Measurements from ENCODE around the gene DUSP14. TPM values are rescaled to one million over a fixed set of nuclear protein-coding genes. Genes with fewer than 3 reads are reported as not detected.
A peak's percentile ranks its signal among the peaks of the same experiment; 100 is the strongest.

Gene DUSP14
- total RNA-seq, 3 donors from 2014 or later (not counting 1 experiment from before 2014, with no cell fraction given): 5.0 to 9.1 (median 5.3) TPM

- ATAC-seq: no peak
- no peak overlapping the region for H3K27ac Mint-ChIP-seq
- H3K36me3 Mint-ChIP-seq: no peaks in the 10 kb centered on the region
Measured at GRCh38 chr17:37461668-37462067, 28.0 kb upstream of the DUSP14 start.

GRCh38 chr17:37462492-37462891, 27.2 kb upstream of the DUSP14 start:
- Histone ChIP-seq H3K4me3 (ENCODE audit: low read length) (no peak overlapping the region), H3K27me3 (ENCODE audit: control insufficient read depth, insufficient read depth, low read length) (no peaks in the 10 kb centered on the region), H3K27ac (ENCODE audit: low read length) (no peak overlapping the region), H3K9me3 (ENCODE audit: control insufficient read depth, insufficient read depth, low read length) (no peaks in the 10 kb centered on the region), H3K36me3 (ENCODE audit: control insufficient read depth, insufficient read depth, low read length) (peaks cover 25% of the 10 kb centered on the region), H3K4me1 (ENCODE audit: control insufficient read depth, insufficient read depth, low read length) (no peaks in the 10 kb centered on the region)
- H3K27ac Mint-ChIP-seq: no peak overlapping the region
- TF ChIP-seq CTCF (IDR thresholded peaks at IDR 0.05): no peak
- 96% methylated on average over 4 of the region's 5 CpGs for WGBS (ENCODE audit: insufficient coverage)
- no peak for DNase-seq
- no peak for ATAC-seq
- no peaks in the 10 kb centered on the region for H3K9me3 Mint-ChIP-seq
- no peak overlapping the region for H3K4me3 Mint-ChIP-seq
- H3K27me3 Mint-ChIP-seq (ENCODE audit: low read depth in 2 of 2): no peaks in the 10 kb centered on the region
- intact Hi-C loops (cut with micrococcal nuclease): no loop called here
- no peaks in the 10 kb centered on the region for H3K4me1 Mint-ChIP-seq
- no peaks in the 10 kb centered on the region for H3K36me3 Mint-ChIP-seq

More at GRCh38 chr17:37461668-37462067, 28.0 kb upstream of the DUSP14 start:
- Mint-ChIP-seq H3K4me3 (no peak overlapping the region), H3K27me3 (ENCODE audit: low read depth in 2 of 2) (no peaks in the 10 kb centered on the region), H3K9me3 (no peaks in the 10 kb centered on the region), H3K4me1 (no peaks in the 10 kb centered on the region)
- Histone ChIP-seq H3K27ac (ENCODE audit: low read length) (no peak overlapping the region), H3K36me3 (ENCODE audit: control insufficient read depth, insufficient read depth, low read length) (peaks cover 21% of the 10 kb centered on the region), H3K9me3 (ENCODE audit: control insufficient read depth, insufficient read depth, low read length) (no peaks in the 10 kb centered on the region), H3K4me1 (ENCODE audit: control insufficient read depth, insufficient read depth, low read length) (no peaks in the 10 kb centered on the region), H3K4me3 (ENCODE audit: low read length) (no peak overlapping the region), H3K27me3 (ENCODE audit: control insufficient read depth, insufficient read depth, low read length) (no peaks in the 10 kb centered on the region)
- intact Hi-C loops (cut with micrococcal nuclease): no loop called here
- DNase-seq: no peak
- TF ChIP-seq CTCF (IDR thresholded peaks at IDR 0.05): no peak
- WGBS (ENCODE audit: insufficient coverage): 88% methylated on average over 3 of the region's 3 CpGs

GRCh38 chr17:37463039-37463438, 26.7 kb upstream of the DUSP14 start:
- Mint-ChIP-seq H3K36me3 (no peaks in the 10 kb centered on the region), H3K27me3 (ENCODE audit: low read depth in 2 of 2) (no peaks in the 10 kb centered on the region), H3K27ac (no peak overlapping the region), H3K9me3 (no peaks in the 10 kb centered on the region), H3K4me3 (no peak overlapping the region), H3K4me1 (no peaks in the 10 kb centered on the region)
- peaks cover 25% of the 10 kb centered on the region for H3K36me3 ChIP-seq (ENCODE audit: control insufficient read depth, insufficient read depth, low read length)
- 92% methylated on average over 3 of the region's 3 CpGs for WGBS (ENCODE audit: insufficient coverage)
- H3K27me3 ChIP-seq (ENCODE audit: control insufficient read depth, insufficient read depth, low read length): no peaks in the 10 kb centered on the region
- H3K4me1 ChIP-seq (ENCODE audit: control insufficient read depth, insufficient read depth, low read length): no peaks in the 10 kb centered on the region
- intact Hi-C loops (cut with micrococcal nuclease): no loop called here
- H3K4me3 ChIP-seq (ENCODE audit: low read length): no peak overlapping the region
- TF ChIP-seq CTCF (IDR thresholded peaks at IDR 0.05): no peak
- H3K27ac ChIP-seq (ENCODE audit: low read length): no peak overlapping the region
- DNase-seq: no peak
- no peak for ATAC-seq
- no peaks in the 10 kb centered on the region for H3K9me3 ChIP-seq (ENCODE audit: control insufficient read depth, insufficient read depth, low read length)

- Mint-ChIP-seq H3K9me3 (no peaks in the 10 kb centered on the region), H3K4me3 (no peak overlapping the region), H3K27me3 (ENCODE audit: low read depth in 2 of 2) (no peaks in the 10 kb centered on the region), H3K36me3 (peaks cover 1% of the 10 kb centered on the region), H3K4me1 (no peaks in the 10 kb centered on the region), H3K27ac (peak overlapping the region in 1 of 2 donors; percentile 23)
- DNase-seq (no peak), ATAC-seq (no peak)
- no peak for TF ChIP-seq CTCF (IDR thresholded peaks at IDR 0.05)
- WGBS (ENCODE audit: insufficient coverage): 100% methylated on average over 7 of the region's 7 CpGs
- Histone ChIP-seq H3K36me3 (ENCODE audit: control insufficient read depth, insufficient read depth, low read length) (peaks cover 29% of the 10 kb centered on the region), H3K4me1 (ENCODE audit: control insufficient read depth, insufficient read depth, low read length) (no peaks in the 10 kb centered on the region), H3K27me3 (ENCODE audit: control insufficient read depth, insufficient read depth, low read length) (no peaks in the 10 kb centered on the region), H3K4me3 (ENCODE audit: low read length) (no peak overlapping the region), H3K27ac (ENCODE audit: low read length) (no peak overlapping the region), H3K9me3 (ENCODE audit: control insufficient read depth, insufficient read depth, low read length) (no peaks in the 10 kb centered on the region)
- intact Hi-C loops (cut with micrococcal nuclease): no loop called here
Measured at GRCh38 chr17:37465069-37465616, 24.5 kb upstream of the DUSP14 start.

Measured in natural killer cell (primary cell).